GM12878 (cell line): ENCODE data around the gene CSNK1A1. TPM values are rescaled to one million over a fixed set of nuclear protein-coding genes. Genes with fewer than 3 reads are reported as not detected.

Experiments used
- ATAC-seq: fragments of 200-7000 bp; cut with Tn5 transposase; 3 replicates; pipeline ENCODE4 v1.9.1; 2020; ENCODE audit warnings: mild to moderate bottlenecking, moderate library complexity
- BruUV-seq: library from RNA; stranded (reverse); fragments of 400-500 nt; replicated peaks from 2 replicates; lab custom pipeline; 2021; lab: Mats Ljungman, UMichigan
- CTCF ChIA-PET: fragments of 300-600 bp; sonication (Branson Sonifier 250); formaldehyde crosslinking; extraction: SDS; loops from one replicate; lab custom pipeline; 2021; ENCODE audit warnings: inconsistent platforms; lab: Yijun Ruan, JAX
- POLR2A ChIA-PET: fragments of 350-600 bp; formaldehyde crosslinking; extraction: SDS; loops from one replicate; lab custom pipeline; 2021; ENCODE audit warnings: inconsistent platforms; lab: Charles Lee
- RAD21 ChIA-PET: fragments of 300-600 bp; sonication (Branson Sonifier 250); formaldehyde crosslinking; loops from one replicate; lab custom pipeline; 2023; ENCODE audit warnings: antibody characterized with exemption; ENCODE audit not compliant: unreplicated experiment; lab: Charles Lee
- SMC1A ChIA-PET: fragments of 300-600 bp; sonication (Branson Sonifier 250); formaldehyde crosslinking; loops from one replicate; lab custom pipeline; 2023; ENCODE audit not compliant: unreplicated experiment, uncharacterized antibody; lab: Charles Lee
- DNase-seq: peaks from one replicate; pipeline ENCODE4 v3.0.0-alpha.2; 2011; ENCODE audit warnings: low read depth, low spot score
- FAIRE-seq: peaks from 3 replicates; lab custom pipeline; 2011; peaks lifted over from hg19 to GRCh38; lab: Jason Lieb, UNC
- H2AFZ ChIP-seq: 2 replicates; pipeline ENCODE4 v1.6.0; 2011; ENCODE audit warnings: low read depth, low read length, control low read depth; ENCODE audit not compliant: control insufficient read depth
- H3K27ac ChIP-seq: 2 replicates; pipeline ENCODE4 v1.5.1; 2011; ENCODE audit warnings: control low read depth; ENCODE audit not compliant: control insufficient read depth, insufficient read depth
- H3K27me3 ChIP-seq, 2 experiments: replicated peaks in 1 of 2; 2 replicates each; pipeline versions ENCODE4 v1.6.0 to v1.6.1; 2011; ENCODE audit warnings: low read length in 1 of 2; ENCODE audit not compliant: control insufficient read depth in 2 of 2, insufficient read depth in 2 of 2
- H3K36me3 ChIP-seq, 2 experiments: 2 replicates each; pipeline ENCODE4 v1.5.1; 2011; ENCODE audit warnings: low read length in 1 of 2; ENCODE audit not compliant: control insufficient read depth in 2 of 2, insufficient read depth in 2 of 2
- H3K4me1 ChIP-seq: 2 replicates; pipeline ENCODE4 v1.6.1; 2011; ENCODE audit warnings: mild to moderate bottlenecking, low read length, moderate library complexity, mixed read lengths; ENCODE audit not compliant: control insufficient read depth, insufficient read depth
- H3K4me2 ChIP-seq: 2 replicates; pipeline ENCODE4 v1.6.0; 2011; ENCODE audit warnings: control low read depth; ENCODE audit not compliant: control insufficient read depth, insufficient read depth
- H3K4me3 ChIP-seq: fragments of 200-600 bp; sonication (generic); 2 replicates; pipeline ENCODE4 v1.5.1; 2016
- H3K79me2 ChIP-seq: 2 replicates; pipeline ENCODE4 v1.6.0; 2011; ENCODE audit warnings: low read length; ENCODE audit not compliant: control insufficient read depth, insufficient read depth
- H3K9ac ChIP-seq: 2 replicates; pipeline ENCODE4 v1.8.0; 2011; ENCODE audit warnings: low read length, control low read depth, mixed read lengths; ENCODE audit not compliant: control insufficient read depth, insufficient read depth
- H3K9me3 ChIP-seq: replicated peaks from 3 replicates; pipeline ENCODE4 v1.5.1; 2011; ENCODE audit warnings: mild to moderate bottlenecking, low read length; ENCODE audit not compliant: control insufficient read depth, insufficient read depth
- H4K20me1 ChIP-seq: 2 replicates; pipeline ENCODE4 v1.6.0; 2011; ENCODE audit not compliant: control insufficient read depth, insufficient read depth
- ATF3 ChIP-seq: IDR thresholded peaks from 2 replicates; pipeline ENCODE4 v1.6.1; 2011; ENCODE audit warnings: low read depth, mild to moderate bottlenecking, low read length, moderate library complexity, borderline replicate concordance; ENCODE audit errors: extremely low read depth
- BRCA1 ChIP-seq: IDR thresholded peaks from 2 replicates; pipeline ENCODE4 v1.6.1; 2011; ENCODE audit warnings: low read depth, low read length, improper control_type of control experiment
- CHD4 ChIP-seq: fragments of 200-600 bp; sonication (generic); IDR thresholded peaks from 2 replicates; pipeline ENCODE4 v1.6.1; 2016; ENCODE audit warnings: mild to moderate bottlenecking
- CREM ChIP-seq: IDR thresholded peaks from 2 replicates; pipeline ENCODE4 v1.6.1; 2014; ENCODE audit warnings: antibody characterized with exemption, low read depth
- E2F4 ChIP-seq: IDR thresholded peaks from 2 replicates; pipeline ENCODE4 v1.6.1; 2012; ENCODE audit warnings: low read depth, low read length, improper control_type of control experiment
- MEF2B ChIP-seq: fragments of 450-650 bp; IDR thresholded peaks from 2 replicates; pipeline ENCODE4 v1.6.1; 2018; ENCODE audit warnings: mild to moderate bottlenecking, moderate library complexity; ENCODE audit not compliant: partially characterized antibody, poor library complexity, severe bottlenecking
- NKRF ChIP-seq: fragments of 450-650 bp; conservative IDR thresholded peaks from 2 replicates; pipeline ENCODE4 v1.6.1; 2017; ENCODE audit warnings: mild to moderate bottlenecking, moderate library complexity
- NRF1 ChIP-seq: conservative IDR thresholded peaks from 2 replicates; pipeline ENCODE4 v1.6.1; 2011; ENCODE audit warnings: mild to moderate bottlenecking, low read depth, low read length, improper control_type of control experiment
- PBX3 ChIP-seq: IDR thresholded peaks from 2 replicates; pipeline ENCODE4 v1.6.1; 2011; ENCODE audit warnings: mild to moderate bottlenecking, low read depth, low read length, moderate library complexity; ENCODE audit not compliant: insufficient replicate concordance
- POU2F2 ChIP-seq: IDR thresholded peaks from 3 replicates; pipeline ENCODE4 v1.6.1; 2011; ENCODE audit warnings: low read depth, mild to moderate bottlenecking, low read length, borderline replicate concordance
- RAD21 ChIP-seq: IDR thresholded peaks from 2 replicates; pipeline ENCODE4 v1.6.1; 2011; ENCODE audit warnings: mild to moderate bottlenecking, low read depth, low read length, moderate library complexity; ENCODE audit not compliant: insufficient read depth
- RELB ChIP-seq: fragments of 450-650 bp; IDR thresholded peaks from 2 replicates; pipeline ENCODE4 v1.6.1; 2017; ENCODE audit warnings: low read depth, mild to moderate bottlenecking, moderate library complexity
- SREBF1 ChIP-seq: IDR thresholded peaks from 2 replicates; pipeline ENCODE4 v1.6.1; 2012; ENCODE audit warnings: mild to moderate bottlenecking, low read length
- STAT3 ChIP-seq: IDR thresholded peaks from 2 replicates; pipeline ENCODE4 v1.6.1; 2011; ENCODE audit warnings: low read depth, low read length, improper control_type of control experiment
- SUZ12 ChIP-seq: fragments of 200-600 bp; sonication (generic); IDR thresholded peaks from one replicate; pipeline ENCODE4 v1.6.1; 2018; ENCODE audit warnings: antibody characterized with exemption, mild to moderate bottlenecking; ENCODE audit not compliant: unreplicated experiment
- TARDBP ChIP-seq: IDR thresholded peaks from 2 replicates; pipeline ENCODE4 v1.6.1; 2016; ENCODE audit warnings: borderline replicate concordance
- ZNF207 ChIP-seq: fragments of 450-650 bp; IDR thresholded peaks from 2 replicates; pipeline ENCODE4 v1.6.1; 2014; ENCODE audit warnings: antibody characterized with exemption, mild to moderate bottlenecking, borderline replicate concordance
- WGBS: methylation state at CpG from one replicate; pipeline ENCODE4 v1.1.6; 2016; ENCODE audit warnings: low lambda C conversion rate; ENCODE audit not compliant: insufficient replicate concordance, insufficient coverage; ENCODE audit errors: missing lambda C conversion rate; 5-methylcytosine and 5-hydroxymethylcytosine counted together
- in situ Hi-C: fragments of 300-500 bp; cut with MboI; formaldehyde crosslinking; loops from 9 replicates; pipeline ENCODE4 v1.14.3; 2018; ENCODE audit warnings: mixed read lengths
- intact Hi-C: fragments of 100-400 bp; cut with micrococcal nuclease; formaldehyde crosslinking; loops from one replicate; pipeline ENCODE4 v1.14.2; 2022; ENCODE audit not compliant: unreplicated experiment
- polyA plus RNA-seq, 11 experiments: library from polyadenylated mRNA; depleted of rRNA in 4 of 11; unstranded in 6 of 11; stranded (reverse) in 5 of 11; fragments of >200 nt; fragmentation: Nextera tagmentation in 4 of 11; fragmentation: Illumina TruSeq in 1 of 11; extraction: Ambion mirVana in 4 of 11; extraction: Trizol in 1 of 11; gene quantifications; 1 replicate in 1 of 11; 2 replicates in 10 of 11; pipeline versions ENCODE4 v1.2.1 to v1.2.3, GENCODE V29; 2011 to 2016; ENCODE audit warnings: inconsistent platforms in 2 of 11, missing spikeins in 2 of 11, low read depth in 1 of 11
- total RNA-seq, 4 experiments: library from RNA; depleted of rRNA in 3 of 4; stranded (reverse); fragments of >200 nt in 3 of 4; fragmentation: Illumina TruSeq in 1 of 4; extraction: Trizol in 1 of 4; gene quantifications; 2 replicates each; pipeline versions ENCODE4 v1.2.1 to v1.2.3, GENCODE V29; 2013 to 2021

Gene CSNK1A1
- total and polyA plus RNA-seq, 10 of the 15 experiments (the other 5 are each of a cell fraction or from before 2014, with no cell fraction given) = 53.3 to 155 (median 133) TPM

- H4K20me1 ChIP-seq = no peaks in the 10 kb centered on the region
- no peak for DNase-seq
- in situ Hi-C loops (no loop called here), intact Hi-C loops (no loop called here)
- ChIA-PET SMC1A (interaction anchor here (2.0 kb wide), 1 partner anchor 25 kb away, joined by 7 read pairs; no protein-coding TSS in a partner anchor), POLR2A (no interaction called here), RAD21 (no interaction called here), CTCF (interaction anchor here (0.6 to 2.7 kb wide), 6 partner anchors 11 to 73 kb away, joined by 3 to 18 read pairs (median 4); no protein-coding TSS in a partner anchor)
- H3K9me3 ChIP-seq = no peaks in the 10 kb centered on the region
- no TSS peak for BruUV-seq
- FAIRE-seq = no peak
- H3K4me1 ChIP-seq = peaks cover 3% of the 10 kb centered on the region; the same call in 1 of the 2 replicates
- H3K4me3 ChIP-seq = no peak overlapping the region
- H3K36me3 ChIP-seq = no peaks in the 10 kb centered on the region
- no peaks in the 10 kb centered on the region for H3K79me2 ChIP-seq
- TF ChIP-seq RAD21 (no peak), RELB (no peak), ZNF207 (no peak), MEF2B (no peak), BRCA1 (no peak), CHD4 (no peak), SUZ12 (no peak), CREM (no peak), STAT3 (no peak), ATF3 (no peak), E2F4 (no peak), NKRF (no peak), TARDBP (no peak), PBX3 (no peak), POU2F2 (no peak), NRF1 (no peak), SREBF1 (no peak)
- H3K27me3 ChIP-seq = no peaks in the 10 kb centered on the region
- no peak overlapping the region for H3K4me2 ChIP-seq
- no peak overlapping the region for H3K27ac ChIP-seq
- WGBS = 48% methylated on average over 2 of the region's 2 CpGs
- ATAC-seq = no peak
- no peak overlapping the region for H2AFZ ChIP-seq
- H3K9ac ChIP-seq = no peak overlapping the region
These were observed 42.1 kb upstream of the CSNK1A1 start for GRCh38 chr5:149593370-149593769.
